CD4-positive, alpha-beta T cell (primary cell): ENCODE data around the gene FAM151B. TPM values are rescaled to one million over a fixed set of nuclear protein-coding genes. Genes with fewer than 3 reads are reported as not detected.
"Not testable (repeated sequence)": the region's sequence is repeated elsewhere in the genome, so short reads cannot be mapped to it uniquely, and the experiment has no call there.

Experiments used
- ATAC-seq: fragments of 200-7000 bp; cut with Tn5 transposase; one replicate; pipeline ENCODE4 v1.10.0; 2022; ENCODE audit warnings: mild to moderate bottlenecking; ENCODE audit not compliant: poor library complexity
- CTCF ChIA-PET: fragments of 350-600 bp; sonication (Branson Sonifier 250); formaldehyde crosslinking; loops from one replicate; lab custom pipeline; 2021; ENCODE audit warnings: antibody characterized with exemption, inconsistent platforms; lab: Charles Lee
- POLR2A ChIA-PET: fragments of 350-600 bp; sonication (Branson Sonifier 250); formaldehyde crosslinking; loops from one replicate; lab custom pipeline; 2021; ENCODE audit warnings: antibody characterized with exemption, inconsistent platforms; lab: Charles Lee
- DNase-seq, 14 experiments: peaks; one replicate each; pipeline ENCODE4 v3.0.0-alpha.2; 2013 to 2020; ENCODE audit warnings: mixed read lengths in 2 of 14
- H3K27ac ChIP-seq, 2 donors: one replicate each; pipeline versions ENCODE4 v1.5.1 to v1.7.0; 2013; ENCODE audit warnings: low read length in 2 of 2, low read depth in 1 of 2, mild to moderate bottlenecking in 1 of 2
- H3K27me3 ChIP-seq, 2 experiments: 1 replicate in 1 of 2; 2 replicates in 1 of 2; pipeline versions ENCODE4 v1.6.1 to v1.7.0; 2013; ENCODE audit warnings: low read length in 2 of 2, control low read depth in 1 of 2, mild to moderate bottlenecking in 1 of 2, moderate library complexity in 1 of 2; ENCODE audit not compliant: insufficient read depth in 2 of 2, control insufficient read depth in 1 of 2
- H3K36me3 ChIP-seq: one replicate; pipeline ENCODE4 v1.6.1; 2013; ENCODE audit warnings: low read length, control low read depth; ENCODE audit not compliant: insufficient read depth
- H3K4me1 ChIP-seq: one replicate; pipeline ENCODE4 v1.6.1; 2013; ENCODE audit warnings: low read length, control low read depth; ENCODE audit not compliant: insufficient read depth
- H3K4me3 ChIP-seq: one replicate; pipeline ENCODE4 v1.5.1; 2013; ENCODE audit warnings: mild to moderate bottlenecking, low read length, moderate library complexity
- H3K9me3 ChIP-seq, 2 experiments: 1 replicate in 1 of 2; 2 replicates in 1 of 2; pipeline versions ENCODE4 v1.6.1 to v1.7.0; 2013; ENCODE audit warnings: low read length in 2 of 2, mild to moderate bottlenecking in 2 of 2, control low read depth in 1 of 2, moderate library complexity in 1 of 2; ENCODE audit not compliant: control insufficient read depth in 1 of 2, insufficient read depth in 1 of 2
- H3K27ac Mint-ChIP-seq: one replicate; pipeline ENCODE4 v1.8.0; 2020; ENCODE audit warnings: mixed read lengths
- H3K27me3 Mint-ChIP-seq: one replicate; pipeline ENCODE4 v1.8.0; 2021; ENCODE audit warnings: mixed read lengths
- H3K36me3 Mint-ChIP-seq: one replicate; pipeline ENCODE4 v1.8.0; 2021; ENCODE audit warnings: low read depth, mixed read lengths
- H3K4me1 Mint-ChIP-seq: one replicate; pipeline ENCODE4 v1.8.0; 2021; ENCODE audit warnings: low read depth, mixed read lengths
- H3K4me3 Mint-ChIP-seq: one replicate; pipeline ENCODE4 v1.8.0; 2020; ENCODE audit warnings: mild to moderate bottlenecking, mixed read lengths
- H3K9me3 Mint-ChIP-seq: one replicate; pipeline ENCODE4 v1.8.0; 2020; ENCODE audit warnings: mixed read lengths
- intact Hi-C, 2 experiments: fragments of 100-400 bp; cut with DNase I in 1 of 2; cut with micrococcal nuclease in 1 of 2; formaldehyde crosslinking; loops; one replicate each; pipeline versions ENCODE4 v1.15.1 to v1.9.0; 2023 to 2025; cut with DNase I, micrococcal nuclease
- total RNA-seq, 174 experiments: library from RNA in 2 of 174; stranded (reverse) in 2 of 174; gene quantifications; one replicate each; pipeline ENCODE4 v1.2.3 and lab custom pipeline; 2021 to 2026
- TF ChIP-seq, protein P1 (sequence below): fragments of 200-600 bp; IDR thresholded peaks from one replicate; pipeline ENCODE4 v1.8.0; 2022; ENCODE audit warnings: antibody characterized with exemption, mild to moderate bottlenecking

FAM151B gene
- total RNA-seq, 2 experiments from 2014 or later: 0.33 to 0.61 TPM

GRCh38 chr5:80579050-80579449 is 91.2 kb downstream of the FAM151B start:
- no peak overlapping the region for H3K4me3 ChIP-seq
- peaks cover 34% of the 10 kb centered on the region for H3K27me3 Mint-ChIP-seq
- H3K4me3 Mint-ChIP-seq: no peak overlapping the region
- intact Hi-C loops: no loop called here
- no peak overlapping the region for H3K27ac ChIP-seq
- peaks cover 0 to 3% of the 10 kb centered on the region in 2 experiments for H3K9me3 ChIP-seq
- no peaks in the 10 kb centered on the region for H3K36me3 ChIP-seq
- ChIA-PET POLR2A (no interaction called here), CTCF (no interaction called here)
- no peaks in the 10 kb centered on the region for H3K36me3 Mint-ChIP-seq
- no peaks in the 10 kb centered on the region for H3K4me1 ChIP-seq
- H3K27ac Mint-ChIP-seq: no peak overlapping the region
- H3K27me3 ChIP-seq: peaks cover 0 to 4% of the 10 kb centered on the region in 2 experiments
- TF ChIP-seq, protein P1, sequence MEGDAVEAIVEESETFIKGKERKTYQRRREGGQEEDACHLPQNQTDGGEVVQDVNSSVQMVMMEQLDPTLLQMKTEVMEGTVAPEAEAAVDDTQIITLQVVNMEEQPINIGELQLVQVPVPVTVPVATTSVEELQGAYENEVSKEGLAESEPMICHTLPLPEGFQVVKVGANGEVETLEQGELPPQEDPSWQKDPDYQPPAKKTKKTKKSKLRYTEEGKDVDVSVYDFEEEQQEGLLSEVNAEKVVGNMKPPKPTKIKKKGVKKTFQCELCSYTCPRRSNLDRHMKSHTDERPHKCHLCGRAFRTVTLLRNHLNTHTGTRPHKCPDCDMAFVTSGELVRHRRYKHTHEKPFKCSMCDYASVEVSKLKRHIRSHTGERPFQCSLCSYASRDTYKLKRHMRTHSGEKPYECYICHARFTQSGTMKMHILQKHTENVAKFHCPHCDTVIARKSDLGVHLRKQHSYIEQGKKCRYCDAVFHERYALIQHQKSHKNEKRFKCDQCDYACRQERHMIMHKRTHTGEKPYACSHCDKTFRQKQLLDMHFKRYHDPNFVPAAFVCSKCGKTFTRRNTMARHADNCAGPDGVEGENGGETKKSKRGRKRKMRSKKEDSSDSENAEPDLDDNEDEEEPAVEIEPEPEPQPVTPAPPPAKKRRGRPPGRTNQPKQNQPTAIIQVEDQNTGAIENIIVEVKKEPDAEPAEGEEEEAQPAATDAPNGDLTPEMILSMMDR: no peak
- no peaks in the 10 kb centered on the region for H3K9me3 Mint-ChIP-seq
- DNase-seq (no peak), ATAC-seq (no peak)
- no peaks in the 10 kb centered on the region for H3K4me1 Mint-ChIP-seq

DNA sequence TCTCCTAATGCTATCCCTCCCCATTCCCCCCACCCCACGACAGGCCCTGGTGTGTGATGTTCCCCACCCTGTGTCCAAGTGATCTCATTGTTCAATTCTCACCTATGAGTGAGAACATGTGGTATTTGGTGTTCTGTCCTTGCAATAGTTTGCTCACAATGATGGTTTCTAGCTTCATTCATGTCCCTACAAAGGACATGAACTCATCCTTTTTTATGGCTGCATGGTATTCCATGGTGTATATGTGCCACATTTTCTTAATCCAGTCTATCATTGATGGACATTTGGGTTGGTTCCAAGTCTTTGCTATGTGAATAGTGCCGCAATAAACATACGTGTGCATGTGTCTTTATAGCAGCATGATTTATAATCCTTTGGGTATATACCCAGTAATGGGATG is 92.4 kb downstream of the FAM151B start:
- H3K27me3 ChIP-seq, H3K4me1 ChIP-seq, H3K27ac ChIP-seq, H3K9me3 Mint-ChIP-seq, H3K9me3 ChIP-seq, H3K36me3 ChIP-seq, H3K36me3 Mint-ChIP-seq, CTCF ChIA-PET, H3K4me1 Mint-ChIP-seq, intact Hi-C loops, H3K4me3 Mint-ChIP-seq, ATAC-seq, H3K4me3 ChIP-seq, POLR2A ChIA-PET, DNase-seq, H3K27ac Mint-ChIP-seq: not testable (repeated sequence)
- peaks cover 22% of the 10 kb centered on the region for H3K27me3 Mint-ChIP-seq

DNA sequence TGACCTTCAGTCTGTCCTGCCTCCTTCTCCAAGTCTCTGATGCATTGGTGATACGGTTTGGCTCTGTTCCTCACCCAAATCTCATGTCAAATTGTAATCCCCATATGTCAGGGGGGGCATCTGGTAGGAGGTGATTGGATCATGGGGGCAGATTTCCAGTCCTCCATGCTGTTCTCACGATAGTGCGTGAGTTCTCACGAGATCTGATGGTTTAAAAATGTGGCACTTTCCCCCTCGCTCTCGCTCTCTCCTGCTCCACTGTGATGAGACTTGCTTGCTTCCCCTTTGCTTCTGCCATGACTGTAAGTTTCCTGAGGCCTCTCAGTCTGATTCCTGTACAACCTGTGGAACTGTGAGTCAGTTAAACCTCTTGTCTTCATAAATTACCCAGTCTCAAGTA is 96.9 kb downstream of the FAM151B start:
- no peaks in the 10 kb centered on the region for H3K4me1 ChIP-seq
- H3K9me3 ChIP-seq: peaks cover 0 to 3% of the 10 kb centered on the region in 2 experiments
- H3K27me3 ChIP-seq: peaks cover 0 to 2% of the 10 kb centered on the region in 2 experiments
- H3K36me3 Mint-ChIP-seq: no peaks in the 10 kb centered on the region
- H3K4me3 ChIP-seq: no peak overlapping the region
- peaks cover 3% of the 10 kb centered on the region for H3K27me3 Mint-ChIP-seq
- H3K27ac Mint-ChIP-seq: no peak overlapping the region
- DNase-seq: no peak
- no peak overlapping the region for H3K27ac ChIP-seq
- CTCF ChIA-PET: no interaction called here
- POLR2A ChIA-PET: no interaction called here
- H3K36me3 ChIP-seq: no peaks in the 10 kb centered on the region
- H3K4me1 Mint-ChIP-seq: no peaks in the 10 kb centered on the region
- no peaks in the 10 kb centered on the region for H3K9me3 Mint-ChIP-seq
- H3K4me3 Mint-ChIP-seq: no peak overlapping the region
- no peak for ATAC-seq
- TF ChIP-seq, protein P1: no peak
- intact Hi-C loops: no loop called here

- Mint-ChIP-seq H3K27ac (no peak overlapping the region), H3K4me1 (no peaks in the 10 kb centered on the region), H3K36me3 (no peaks in the 10 kb centered on the region), H3K27me3 (peaks cover 4% of the 10 kb centered on the region), H3K9me3 (no peaks in the 10 kb centered on the region), H3K4me3 (no peak overlapping the region)
- Histone ChIP-seq H3K4me1 (no peaks in the 10 kb centered on the region), H3K36me3 (no peaks in the 10 kb centered on the region), H3K27ac (no peak overlapping the region), H3K4me3 (no peak overlapping the region), H3K27me3 (peaks cover 0 to 2% of the 10 kb centered on the region in 2 experiments), H3K9me3 (no peaks in the 10 kb centered on the region)
- ChIA-PET POLR2A (no interaction called here), CTCF (no interaction called here)
- TF ChIP-seq, protein P1: no peak
- DNase-seq (no peak), ATAC-seq (no peak)
- intact Hi-C loops: no loop called here
Measured at GRCh38 chr5:80588858-80589540, 101.1 kb downstream of the FAM151B start.
